GM10847 (cell line): ENCODE measurements around the gene HOXB9.

Source experiments
- POLR2A ChIP-seq: IDR thresholded peaks from 2 replicates; pipeline ENCODE4 v1.6.1; 2011; ENCODE audit not compliant: insufficient read length; ENCODE audit errors: extremely low read depth

HOXB9 gene

GRCh38 chr17:48626245-48627117 lies at the start of gene HOXB9:
Gene HOXB9, minus strand, starts transcription at chr17:48626358. Its CDS starts 89 bp downstream, at chr17:48626269.
- TF ChIP-seq POLR2A, result no peak

- TF ChIP-seq POLR2A, result no peak
Measured at GRCh38 chr17:48672340-48672739, 46.2 kb upstream of the HOXB9 start.

GRCh38 chr17:48671697-48672171 lies 45.6 kb upstream of the HOXB9 start:
- TF ChIP-seq POLR2A, result no peak

GRCh38 chr17:48663134-48663924 lies 37.2 kb upstream of the HOXB9 start:
- TF ChIP-seq POLR2A, result no peak

GRCh38 chr17:48655913-48656312 lies 29.8 kb upstream of the HOXB9 start:
- no peak for TF ChIP-seq POLR2A

- TF ChIP-seq POLR2A, result no peak
Measured at GRCh38 chr17:48649741-48650140, 23.6 kb upstream of the HOXB9 start.

- TF ChIP-seq POLR2A, result no peak
Measured at GRCh38 chr17:48647963-48648245, 21.7 kb upstream of the HOXB9 start.

- no peak for TF ChIP-seq POLR2A
Measured at GRCh38 chr17:48647103-48647962, 21.2 kb upstream of the HOXB9 start.

GRCh38 chr17:48646183-48647102 lies 20.3 kb upstream of the HOXB9 start:
- no peak for TF ChIP-seq POLR2A

GRCh38 chr17:48645639-48646182 lies 19.6 kb upstream of the HOXB9 start:
- no peak for TF ChIP-seq POLR2A

- TF ChIP-seq POLR2A, result no peak
Measured at GRCh38 chr17:48644910-48645557, 18.9 kb upstream of the HOXB9 start.

GRCh38 chr17:48644159-48644558 lies 18.0 kb upstream of the HOXB9 start:
- TF ChIP-seq POLR2A, result no peak

GRCh38 chr17:48643697-48644012 lies 17.5 kb upstream of the HOXB9 start:
- no peak for TF ChIP-seq POLR2A

GRCh38 chr17:48642843-48643696 lies 16.9 kb upstream of the HOXB9 start:
- no peak for TF ChIP-seq POLR2A
